Osteocyte (in vitro differentiated cells): Measurements from ENCODE around the gene C1orf35. TPM values are rescaled to one million over a fixed set of nuclear protein-coding genes. Genes with fewer than 3 reads are reported as not detected.

ENCODE experiments used
- DNase-seq: peaks from one replicate; pipeline ENCODE4 v3.0.0; 2021; ENCODE audit warnings: mixed read lengths; ENCODE audit not compliant: unreplicated experiment; ENCODE audit errors: extremely low spot score
- H3K27ac Mint-ChIP-seq: one replicate; pipeline ENCODE4 v1.8.0; 2021; ENCODE audit warnings: mild to moderate bottlenecking, mixed read lengths; ENCODE audit not compliant: unreplicated experiment
- H3K27me3 Mint-ChIP-seq: one replicate; pipeline ENCODE4 v1.8.0; 2021; ENCODE audit warnings: mixed read lengths; ENCODE audit not compliant: unreplicated experiment
- H3K36me3 Mint-ChIP-seq: one replicate; pipeline ENCODE4 v1.8.0; 2021; ENCODE audit warnings: mixed read lengths; ENCODE audit not compliant: unreplicated experiment
- H3K4me1 Mint-ChIP-seq: one replicate; pipeline ENCODE4 v1.8.0; 2021; ENCODE audit warnings: mixed read lengths; ENCODE audit not compliant: unreplicated experiment
- H3K4me3 Mint-ChIP-seq: one replicate; pipeline ENCODE4 v1.8.0; 2021; ENCODE audit warnings: mild to moderate bottlenecking, moderate library complexity, mixed read lengths; ENCODE audit not compliant: unreplicated experiment
- H3K9me3 Mint-ChIP-seq: one replicate; pipeline ENCODE4 v1.8.0; 2021; ENCODE audit warnings: mixed read lengths; ENCODE audit not compliant: unreplicated experiment
- CTCF ChIP-seq: fragments of 200-600 bp; sonication (generic); IDR thresholded peaks from 2 replicates; pipeline ENCODE4 v1.5.0; 2021; ENCODE audit warnings: antibody characterized with exemption, mild to moderate bottlenecking, moderate library complexity
- total RNA-seq: library from RNA; stranded (reverse); gene quantifications from 2 replicates; pipeline ENCODE4 v1.2.1, GENCODE V29; 2021

The C1orf35 gene
- total RNA-seq, 1 donor from 2014 or later: 13.6 TPM

- Mint-ChIP-seq H3K9me3 (no peaks in the 10 kb centered on the region), H3K4me1 (no peaks in the 10 kb centered on the region), H3K27ac (no peak overlapping the region), H3K4me3 (no peak overlapping the region), H3K36me3 (no peaks in the 10 kb centered on the region), H3K27me3 (peaks cover 3% of the 10 kb centered on the region)
- TF ChIP-seq CTCF: no peak
- no peak for DNase-seq
Observed at GRCh38 chr1:228073857-228074545, 29.1 kb downstream of the C1orf35 start.

- TF ChIP-seq CTCF: no peak
- Mint-ChIP-seq H3K36me3 (no peaks in the 10 kb centered on the region), H3K9me3 (no peaks in the 10 kb centered on the region), H3K4me3 (no peak overlapping the region), H3K4me1 (no peaks in the 10 kb centered on the region), H3K27ac (no peak overlapping the region), H3K27me3 (peaks cover 3% of the 10 kb centered on the region)
- DNase-seq: no peak
Observed at GRCh38 chr1:228073061-228073856, 29.9 kb downstream of the C1orf35 start.

GRCh38 chr1:228072658-228073043, 30.5 kb downstream of the C1orf35 start:
- H3K36me3 Mint-ChIP-seq: no peaks in the 10 kb centered on the region
- H3K9me3 Mint-ChIP-seq: no peaks in the 10 kb centered on the region
- no peak overlapping the region for H3K27ac Mint-ChIP-seq
- no peak for TF ChIP-seq CTCF
- H3K4me3 Mint-ChIP-seq: no peak overlapping the region
- no peaks in the 10 kb centered on the region for H3K4me1 Mint-ChIP-seq
- no peak for DNase-seq
- H3K27me3 Mint-ChIP-seq: peaks cover 3% of the 10 kb centered on the region

- H3K4me1 Mint-ChIP-seq: no peaks in the 10 kb centered on the region
- no peaks in the 10 kb centered on the region for H3K36me3 Mint-ChIP-seq
- DNase-seq: no peak
- no peaks in the 10 kb centered on the region for H3K9me3 Mint-ChIP-seq
- TF ChIP-seq CTCF: no peak
- H3K27me3 Mint-ChIP-seq: peaks cover 7% of the 10 kb centered on the region
- no peak overlapping the region for H3K4me3 Mint-ChIP-seq
- no peak overlapping the region for H3K27ac Mint-ChIP-seq
Observed at GRCh38 chr1:228071839-228072657, 31.1 kb downstream of the C1orf35 start.
